HCT116 (cell line): ENCODE data around the gene KRTAP3-3. TPM values are rescaled to one million over a fixed set of nuclear protein-coding genes. Genes with fewer than 3 reads are reported as not detected.

Experiments used
- ATAC-seq: fragments of 200-7000 bp; cut with Tn5 transposase; 2 replicates; pipeline ENCODE4 v1.9.1; 2020; ENCODE audit warnings: mild to moderate bottlenecking, moderate library complexity
- BruUV-seq: library from RNA; stranded (reverse); fragments of 400-500 nt; replicated peaks from 2 replicates; lab custom pipeline; 2021; lab: Mats Ljungman, UMichigan
- CTCF ChIA-PET: fragments of 300-600 bp; sonication (Branson Sonifier 250); formaldehyde crosslinking; loops from one replicate; lab custom pipeline; 2021; ENCODE audit warnings: antibody characterized with exemption; lab: Charles Lee
- POLR2A ChIA-PET: fragments of 300-600, 350-600 bp; sonication (Branson Sonifier 250); formaldehyde crosslinking; loops from one replicate; lab custom pipeline; 2021; ENCODE audit warnings: antibody characterized with exemption; lab: Charles Lee
- RAD21 ChIA-PET, 2 experiments: fragments of 300-600 bp; sonication (Branson Sonifier 250); formaldehyde crosslinking; loops; one replicate each; lab custom pipeline; 2023; ENCODE audit warnings: low total read pairs in 2 of 2; ENCODE audit not compliant: uncharacterized antibody in 2 of 2, unreplicated experiment in 2 of 2, low non-redundant PET in 1 of 2; lab: Charles Lee
- DNase-seq: peaks from one replicate; pipeline ENCODE4 v3.0.0-alpha.2; 2010; ENCODE audit warnings: low read depth, low spot score
- H2AFZ ChIP-seq: fragments of 200-600 bp; shearing (Covaris generic), sonication (generic); 2 replicates; pipeline ENCODE4 v1.6.1; 2017; ENCODE audit warnings: low read depth, mixed run types, mixed read lengths, antibody characterized with exemption, low read length; ENCODE audit not compliant: poor library complexity, severe bottlenecking
- H3K27ac ChIP-seq: 2 replicates; pipeline ENCODE4 v1.5.1; 2012; ENCODE audit warnings: low read depth, low read length
- H3K27me3 ChIP-seq: fragments of 200-600 bp; sonication (generic); 2 replicates; pipeline ENCODE4 v1.6.1; 2016; ENCODE audit warnings: mixed run types, low read length, mixed read lengths; ENCODE audit not compliant: insufficient read depth
- H3K36me3 ChIP-seq, 2 experiments: fragments of 200-500 bp in 1 of 2; fragments of 200-600 bp in 1 of 2; sonication (Bioruptor generic) in 1 of 2; sonication (generic) in 1 of 2; 2 replicates each; pipeline versions ENCODE4 v1.5.1 to v1.6.1; 2014 to 2016; ENCODE audit warnings: low read length in 2 of 2, inconsistent platforms in 1 of 2, mixed read lengths in 1 of 2, mixed run types in 1 of 2; ENCODE audit not compliant: insufficient read depth in 2 of 2, control insufficient read depth in 1 of 2
- H3K4me1 ChIP-seq, 2 experiments: fragments of 200-600 bp in 1 of 2; sonication (generic) in 1 of 2; 2 replicates each; pipeline versions ENCODE4 v1.5.1 to v1.6.1; 2012 to 2017; ENCODE audit warnings: low read length in 2 of 2, inconsistent platforms in 1 of 2, mild to moderate bottlenecking in 1 of 2, mixed read lengths in 1 of 2, mixed run types in 1 of 2, moderate library complexity in 1 of 2; ENCODE audit not compliant: insufficient read depth in 2 of 2, control insufficient read depth in 1 of 2
- H3K4me2 ChIP-seq: fragments of 200-600 bp; sonication (generic); 2 replicates; pipeline ENCODE4 v1.6.1; 2017; ENCODE audit warnings: mixed run types, low read length, mixed read lengths
- H3K4me3 ChIP-seq, 2 experiments: fragments of 200-600 bp in 1 of 2; sonication (generic) in 1 of 2; replicated peaks in 1 of 2; 2 replicates each; pipeline ENCODE4 v1.5.1; 2011 to 2016; ENCODE audit warnings: low read length in 2 of 2, control low read depth in 1 of 2, low read depth in 1 of 2, mild to moderate bottlenecking in 1 of 2, mixed read lengths in 1 of 2, mixed run types in 1 of 2
- H3K79me2 ChIP-seq: fragments of 200-600 bp; sonication (generic); 2 replicates; pipeline ENCODE4 v1.6.1; 2017; ENCODE audit warnings: mild to moderate bottlenecking, mixed run types, low read length, moderate library complexity, mixed read lengths; ENCODE audit not compliant: insufficient read depth
- H3K9ac ChIP-seq: fragments of 200-600 bp; sonication (generic); 2 replicates; pipeline ENCODE4 v1.6.1; 2016; ENCODE audit warnings: low read length, mixed read lengths
- H3K9me2 ChIP-seq: fragments of 200-600 bp; sonication (generic), shearing (Covaris generic); 2 replicates; pipeline ENCODE4 v1.6.1; 2017; ENCODE audit warnings: mixed run types, mild to moderate bottlenecking, moderate library complexity; ENCODE audit not compliant: insufficient read depth
- H3K9me3 ChIP-seq, 2 experiments: fragments of 200-500 bp in 1 of 2; fragments of 200-600 bp in 1 of 2; sonication (Bioruptor generic) in 1 of 2; sonication (generic) in 1 of 2; 2 replicates each; pipeline ENCODE4 v1.6.1; 2014 to 2017; ENCODE audit warnings: low read length in 2 of 2, mixed read lengths in 2 of 2, inconsistent platforms in 1 of 2, low read depth in 1 of 2, mild to moderate bottlenecking in 1 of 2, mixed run types in 1 of 2, moderate library complexity in 1 of 2; ENCODE audit not compliant: control insufficient read depth in 1 of 2, insufficient read depth in 1 of 2
- H4K20me1 ChIP-seq: fragments of 200-600 bp; sonication (generic), shearing (Covaris generic); 2 replicates; pipeline ENCODE4 v1.6.1; 2017; ENCODE audit warnings: mixed run types, mild to moderate bottlenecking, moderate library complexity; ENCODE audit not compliant: insufficient read depth
- EGR1 ChIP-seq: IDR thresholded peaks from 2 replicates; pipeline ENCODE4 v1.6.1; 2012; ENCODE audit warnings: low read depth
- EZH2 ChIP-seq: fragments of 200-600 bp; sonication (generic); IDR thresholded peaks from 2 replicates; pipeline ENCODE4 v1.6.1; 2017; ENCODE audit warnings: antibody characterized with exemption, mixed run types
- FOSL1 ChIP-seq: IDR thresholded peaks from 2 replicates; pipeline ENCODE4 v1.6.1; 2012; ENCODE audit warnings: low read depth
- POLR2A ChIP-seq: IDR thresholded peaks from 2 replicates; pipeline ENCODE4 v1.7.0; 2011; ENCODE audit warnings: borderline replicate concordance; ENCODE audit not compliant: insufficient read depth, insufficient read length; ENCODE audit errors: extremely low read depth
- RAD21 ChIP-seq: IDR thresholded peaks from 2 replicates; pipeline ENCODE4 v1.6.1; 2012; ENCODE audit warnings: low read depth, mild to moderate bottlenecking
- SP1 ChIP-seq: IDR thresholded peaks from 2 replicates; pipeline ENCODE4 v1.6.1; 2012; ENCODE audit warnings: low read depth
- SRF ChIP-seq: IDR thresholded peaks from 2 replicates; pipeline ENCODE4 v1.6.1; 2012; ENCODE audit warnings: low read depth
- YY1 ChIP-seq: IDR thresholded peaks from 2 replicates; pipeline ENCODE4 v1.6.1; 2011; ENCODE audit warnings: low read length, low read depth, moderate library complexity, mild to moderate bottlenecking; ENCODE audit not compliant: insufficient replicate concordance; ENCODE audit errors: extremely low read depth
- ZFX ChIP-seq: fragments of 450-650 bp; IDR thresholded peaks from 2 replicates; pipeline ENCODE4 v1.6.1; 2017
- ZNF274 ChIP-seq: fragments of 200-500 bp; sonication (Bioruptor generic); IDR thresholded peaks from 2 replicates; pipeline ENCODE4 v1.6.1; 2014; ENCODE audit warnings: mild to moderate bottlenecking, low read depth, low read length, inconsistent platforms
- intact Hi-C: fragments of 100-400 bp; cut with micrococcal nuclease; formaldehyde crosslinking; loops from 2 replicates; pipeline ENCODE4 v1.10.0; 2022
- total RNA-seq: library from RNA; stranded (reverse); gene quantifications from one replicate; pipeline ENCODE4 v1.2.1, GENCODE V29; 2021; ENCODE audit not compliant: unreplicated experiment
- TF ChIP-seq, protein P1 (sequence below): IDR thresholded peaks from 2 replicates; pipeline ENCODE4 v1.6.1; 2012
- TF ChIP-seq, protein P2 (sequence below): IDR thresholded peaks from 2 replicates; pipeline ENCODE4 v1.6.1; 2012
- TF ChIP-seq, protein P3 (sequence below): IDR thresholded peaks from 2 replicates; pipeline ENCODE4 v1.6.1; 2012; ENCODE audit warnings: low read depth
- TF ChIP-seq, protein P4 (sequence below), 3 experiments: fragments of 200-600 bp in 1 of 3; sonication (generic) in 1 of 3; IDR thresholded peaks in 2 of 3; conservative IDR thresholded peaks in 1 of 3; 2 replicates each; pipeline ENCODE4 v1.5.1; 2012 to 2017; ENCODE audit warnings: low read depth in 2 of 3, low read length in 2 of 3, antibody characterized with exemption in 1 of 3, borderline replicate concordance in 1 of 3, control low read depth in 1 of 3, mild to moderate bottlenecking in 1 of 3, mixed read lengths in 1 of 3, mixed run types in 1 of 3, moderate library complexity in 1 of 3; ENCODE audit not compliant: insufficient read depth in 1 of 3

Gene KRTAP3-3
- total RNA-seq, 1 experiment from 2014 or later: not detected

DNA sequence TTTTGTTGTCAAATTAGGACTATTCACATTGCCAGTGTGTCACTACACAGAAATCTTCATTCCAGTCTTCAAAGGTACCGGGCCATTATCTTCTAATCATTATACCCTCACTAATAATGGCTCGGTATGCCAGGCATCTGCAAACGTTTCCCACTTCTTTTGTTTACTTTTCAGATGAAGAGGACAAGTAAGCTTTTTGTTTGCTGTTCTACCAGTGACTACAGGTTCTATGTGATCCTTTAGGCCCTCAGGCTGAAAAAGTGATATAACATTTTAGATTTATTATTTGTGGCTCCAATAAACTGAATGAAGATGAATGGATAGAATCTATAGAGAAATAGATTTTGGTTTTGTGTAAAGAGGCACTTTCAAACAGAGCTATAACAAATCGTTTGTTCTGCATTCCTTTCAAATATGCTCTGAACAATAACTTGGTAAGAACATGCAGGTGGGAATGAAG, 15.4 kb upstream of the KRTAP3-3 start:
- Histone ChIP-seq H3K79me2 (no peaks in the 10 kb centered on the region), H3K4me1 (peaks cover 0 to 6% of the 10 kb centered on the region in 2 experiments; a peak in 2 of 4 replicates), H3K36me3 (no peaks in the 10 kb centered on the region), H3K27ac (no peak overlapping the region), H4K20me1 (no peaks in the 10 kb centered on the region), H3K4me2 (no peak overlapping the region), H3K27me3 (no peaks in the 10 kb centered on the region), H3K9me2 (no peaks in the 10 kb centered on the region), H3K9me3 (no peaks in the 10 kb centered on the region), H3K4me3 (no peak overlapping the region), H3K9ac (no peak overlapping the region), H2AFZ (no peak overlapping the region)
- intact Hi-C loops: no loop called here
- ChIA-PET POLR2A (no interaction called here), RAD21 (no interaction called here), CTCF (interaction anchor here (0.6 kb wide), 1 partner anchor 487 kb away, joined by 3 read pairs; no protein-coding TSS in a partner anchor)
- ATAC-seq: no peak
- TF ChIP-seq, protein P1, sequence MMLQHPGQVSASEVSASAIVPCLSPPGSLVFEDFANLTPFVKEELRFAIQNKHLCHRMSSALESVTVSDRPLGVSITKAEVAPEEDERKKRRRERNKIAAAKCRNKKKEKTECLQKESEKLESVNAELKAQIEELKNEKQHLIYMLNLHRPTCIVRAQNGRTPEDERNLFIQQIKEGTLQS: no peak
- TF ChIP-seq EZH2 (no peak), YY1 (no peak), SP1 (no peak)
- no TSS peak for BruUV-seq
- DNase-seq: no peak

DNA sequence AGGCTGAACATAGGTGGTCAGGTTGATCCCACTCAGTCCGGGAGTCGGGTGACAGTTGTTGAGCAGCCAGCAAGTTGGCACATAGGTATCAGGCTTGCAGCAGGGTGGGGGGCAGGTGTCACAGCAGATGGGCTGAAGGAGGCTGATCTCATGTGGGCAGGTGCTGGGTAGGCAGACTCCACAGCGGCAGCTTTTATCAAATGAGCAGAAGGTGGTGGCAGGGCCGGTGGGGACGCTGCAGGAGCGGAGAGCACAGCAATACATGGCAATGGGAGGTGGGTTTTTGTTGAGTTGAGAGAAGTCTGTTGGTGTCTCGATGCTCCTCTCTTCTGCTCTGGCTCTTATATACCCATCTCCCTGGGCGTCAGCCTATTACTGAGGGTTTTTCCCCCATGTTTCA, 14.8 kb upstream of the KRTAP3-3 start, which contains the start of gene KRTAP3-1:
Gene KRTAP3-1 (minus strand): TSS at position 318 of the 400 bp plus-strand sequence. CDS start 54 bp downstream, at position 264.
- H3K27ac ChIP-seq: no peak within 1 kb of the TSS
- no peak for TF ChIP-seq YY1
- TF ChIP-seq SP1: no peak
- TF ChIP-seq ZNF274: no peak
- TF ChIP-seq, protein P2, sequence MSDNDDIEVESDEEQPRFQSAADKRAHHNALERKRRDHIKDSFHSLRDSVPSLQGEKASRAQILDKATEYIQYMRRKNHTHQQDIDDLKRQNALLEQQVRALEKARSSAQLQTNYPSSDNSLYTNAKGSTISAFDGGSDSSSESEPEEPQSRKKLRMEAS: no peak
- TF ChIP-seq EGR1: no peak
- TF ChIP-seq, protein P3, sequence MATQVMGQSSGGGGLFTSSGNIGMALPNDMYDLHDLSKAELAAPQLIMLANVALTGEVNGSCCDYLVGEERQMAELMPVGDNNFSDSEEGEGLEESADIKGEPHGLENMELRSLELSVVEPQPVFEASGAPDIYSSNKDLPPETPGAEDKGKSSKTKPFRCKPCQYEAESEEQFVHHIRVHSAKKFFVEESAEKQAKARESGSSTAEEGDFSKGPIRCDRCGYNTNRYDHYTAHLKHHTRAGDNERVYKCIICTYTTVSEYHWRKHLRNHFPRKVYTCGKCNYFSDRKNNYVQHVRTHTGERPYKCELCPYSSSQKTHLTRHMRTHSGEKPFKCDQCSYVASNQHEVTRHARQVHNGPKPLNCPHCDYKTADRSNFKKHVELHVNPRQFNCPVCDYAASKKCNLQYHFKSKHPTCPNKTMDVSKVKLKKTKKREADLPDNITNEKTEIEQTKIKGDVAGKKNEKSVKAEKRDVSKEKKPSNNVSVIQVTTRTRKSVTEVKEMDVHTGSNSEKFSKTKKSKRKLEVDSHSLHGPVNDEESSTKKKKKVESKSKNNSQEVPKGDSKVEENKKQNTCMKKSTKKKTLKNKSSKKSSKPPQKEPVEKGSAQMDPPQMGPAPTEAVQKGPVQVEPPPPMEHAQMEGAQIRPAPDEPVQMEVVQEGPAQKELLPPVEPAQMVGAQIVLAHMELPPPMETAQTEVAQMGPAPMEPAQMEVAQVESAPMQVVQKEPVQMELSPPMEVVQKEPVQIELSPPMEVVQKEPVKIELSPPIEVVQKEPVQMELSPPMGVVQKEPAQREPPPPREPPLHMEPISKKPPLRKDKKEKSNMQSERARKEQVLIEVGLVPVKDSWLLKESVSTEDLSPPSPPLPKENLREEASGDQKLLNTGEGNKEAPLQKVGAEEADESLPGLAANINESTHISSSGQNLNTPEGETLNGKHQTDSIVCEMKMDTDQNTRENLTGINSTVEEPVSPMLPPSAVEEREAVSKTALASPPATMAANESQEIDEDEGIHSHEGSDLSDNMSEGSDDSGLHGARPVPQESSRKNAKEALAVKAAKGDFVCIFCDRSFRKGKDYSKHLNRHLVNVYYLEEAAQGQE: no peak
- no peak for TF ChIP-seq POLR2A
- no peak for TF ChIP-seq ZFX
- TF ChIP-seq, protein P4, sequence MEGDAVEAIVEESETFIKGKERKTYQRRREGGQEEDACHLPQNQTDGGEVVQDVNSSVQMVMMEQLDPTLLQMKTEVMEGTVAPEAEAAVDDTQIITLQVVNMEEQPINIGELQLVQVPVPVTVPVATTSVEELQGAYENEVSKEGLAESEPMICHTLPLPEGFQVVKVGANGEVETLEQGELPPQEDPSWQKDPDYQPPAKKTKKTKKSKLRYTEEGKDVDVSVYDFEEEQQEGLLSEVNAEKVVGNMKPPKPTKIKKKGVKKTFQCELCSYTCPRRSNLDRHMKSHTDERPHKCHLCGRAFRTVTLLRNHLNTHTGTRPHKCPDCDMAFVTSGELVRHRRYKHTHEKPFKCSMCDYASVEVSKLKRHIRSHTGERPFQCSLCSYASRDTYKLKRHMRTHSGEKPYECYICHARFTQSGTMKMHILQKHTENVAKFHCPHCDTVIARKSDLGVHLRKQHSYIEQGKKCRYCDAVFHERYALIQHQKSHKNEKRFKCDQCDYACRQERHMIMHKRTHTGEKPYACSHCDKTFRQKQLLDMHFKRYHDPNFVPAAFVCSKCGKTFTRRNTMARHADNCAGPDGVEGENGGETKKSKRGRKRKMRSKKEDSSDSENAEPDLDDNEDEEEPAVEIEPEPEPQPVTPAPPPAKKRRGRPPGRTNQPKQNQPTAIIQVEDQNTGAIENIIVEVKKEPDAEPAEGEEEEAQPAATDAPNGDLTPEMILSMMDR (IDR thresholded peaks at IDR 0.05 in 2 of 3, conservative IDR thresholded peaks at IDR 0.05 in 1 of 3; ENCODE audit: borderline replicate concordance in 1 of 3, insufficient read depth in 1 of 3, low read depth in 2 of 3, low read length in 2 of 3): no peak
- TF ChIP-seq, protein P1: no peak
- TF ChIP-seq FOSL1: no peak
- no peak for TF ChIP-seq RAD21
- TF ChIP-seq SRF: no peak

More for the DNA sequence above, 14.8 kb upstream of the KRTAP3-3 start, which contains the start of gene KRTAP3-1:
- POLR2A ChIA-PET: no interaction called here
- Histone ChIP-seq H3K9ac (no peak within 1 kb of the TSS), H3K9me2 (no peaks in the 10 kb centered on the region), H3K27me3 (no peaks in the 10 kb centered on the region), H3K9me3 (no peaks in the 10 kb centered on the region), H3K79me2 (no peaks in the 10 kb centered on the region), H3K36me3 (no peaks in the 10 kb centered on the region), H3K4me2 (no peak within 1 kb of the TSS), H4K20me1 (no peaks in the 10 kb centered on the region), H2AFZ (no peak within 1 kb of the TSS), H3K4me3 (no peak within 1 kb of the TSS), H3K4me1 (peaks cover 0 to 6% of the 10 kb centered on the region in 2 experiments; a peak in 2 of 4 replicates)
- DNase-seq: no peak
- no TSS peak for BruUV-seq
- CTCF ChIA-PET: no interaction called here
- RAD21 ChIA-PET: no interaction called here
- intact Hi-C loops: no loop called here
- no peak for ATAC-seq
